Central memory CD8-positive, alpha-beta T cell (primary cell): ENCODE data around the gene DZIP1.

Experiments used
- ATAC-seq: fragments of 150-1000 bp; cut with Tn5 transposase; replicated peaks from 2 replicates; pipeline ENCODE4 v1.10.0; 2022; ENCODE audit warnings: mild to moderate bottlenecking, moderate FRiP score, moderate number of reproducible peaks; ENCODE audit not compliant: poor library complexity, severe bottlenecking; ENCODE audit errors: extremely low read depth
- DNase-seq, 2 donors: peaks; one replicate each; pipeline ENCODE4 v3.0.0; 2021; ENCODE audit warnings: low spot score in 2 of 2
- H3K27ac Mint-ChIP-seq: one replicate; pipeline ENCODE4 v1.8.0; 2022; ENCODE audit warnings: low read depth, mild to moderate bottlenecking, moderate library complexity, mixed read lengths
- H3K27me3 Mint-ChIP-seq: one replicate; pipeline ENCODE4 v1.8.0; 2022; ENCODE audit warnings: mixed read lengths
- H3K36me3 Mint-ChIP-seq: one replicate; pipeline ENCODE4 v1.8.0; 2022; ENCODE audit warnings: mild to moderate bottlenecking, moderate library complexity, mixed read lengths; ENCODE audit not compliant: insufficient read depth
- H3K4me1 Mint-ChIP-seq: one replicate; pipeline ENCODE4 v1.8.0; 2022; ENCODE audit warnings: mixed read lengths
- H3K4me3 Mint-ChIP-seq: one replicate; pipeline ENCODE4 v1.8.0; 2022; ENCODE audit warnings: mild to moderate bottlenecking, moderate library complexity, mixed read lengths
- H3K9me3 Mint-ChIP-seq: one replicate; pipeline ENCODE4 v1.8.0; 2022; ENCODE audit warnings: mixed read lengths

Gene DZIP1

DNA sequence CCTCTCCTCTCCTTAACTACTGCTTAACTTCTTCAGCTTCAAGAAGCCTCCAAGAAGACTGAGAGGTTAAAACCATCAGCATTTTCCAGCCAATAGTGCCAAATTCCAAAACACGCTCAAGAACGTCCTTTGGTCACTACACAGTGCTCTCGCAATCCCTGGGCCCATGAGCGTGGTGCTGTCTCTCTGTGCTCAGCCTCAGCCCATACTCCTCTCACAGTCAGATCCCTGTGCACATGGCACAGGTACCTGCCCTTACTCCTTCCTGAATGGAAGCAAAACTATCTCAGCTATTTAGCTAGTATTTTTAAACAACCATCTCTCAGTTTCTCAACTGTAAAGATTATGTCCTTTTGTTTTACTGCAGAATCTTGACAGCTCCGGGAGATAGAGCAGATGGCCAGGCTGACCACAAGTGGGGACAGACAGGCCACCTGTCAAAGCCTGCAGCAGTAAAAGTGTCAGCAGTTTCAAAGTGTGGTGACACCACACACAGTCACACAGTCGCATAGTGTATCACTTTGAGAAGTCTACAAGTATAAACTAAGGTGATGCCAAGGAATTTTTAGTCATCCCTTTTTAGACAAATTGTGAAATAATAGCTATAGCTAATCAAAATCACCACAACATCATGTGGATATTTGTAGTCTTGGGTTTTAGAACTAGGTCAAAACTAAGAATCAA lies 35.7 kb downstream of the DZIP1 start:
- no peaks in the 10 kb centered on the region for H3K9me3 Mint-ChIP-seq
- peaks cover 3% of the 10 kb centered on the region for H3K36me3 Mint-ChIP-seq
- H3K27ac Mint-ChIP-seq = no peak overlapping the region
- ATAC-seq (no peak), DNase-seq (no peak)
- H3K27me3 Mint-ChIP-seq = peaks cover 69% of the 10 kb centered on the region
- H3K4me3 Mint-ChIP-seq = no peak overlapping the region
- no peaks in the 10 kb centered on the region for H3K4me1 Mint-ChIP-seq

- H3K4me1 Mint-ChIP-seq = no peaks in the 10 kb centered on the region
- no peak overlapping the region for H3K27ac Mint-ChIP-seq
- H3K27me3 Mint-ChIP-seq = peaks cover 60% of the 10 kb centered on the region
- DNase-seq = no peak
- peaks cover 3% of the 10 kb centered on the region for H3K36me3 Mint-ChIP-seq
- H3K9me3 Mint-ChIP-seq = no peaks in the 10 kb centered on the region
- H3K4me3 Mint-ChIP-seq = no peak overlapping the region
- no peak for ATAC-seq
Observed at GRCh38 chr13:95607366-95607765, 37.1 kb downstream of the DZIP1 start.

- peaks cover 64% of the 10 kb centered on the region for H3K27me3 Mint-ChIP-seq
- H3K4me1 Mint-ChIP-seq = no peaks in the 10 kb centered on the region
- H3K4me3 Mint-ChIP-seq = no peak overlapping the region
- H3K27ac Mint-ChIP-seq = no peak overlapping the region
- ATAC-seq (no peak), DNase-seq (no peak)
- no peaks in the 10 kb centered on the region for H3K9me3 Mint-ChIP-seq
- peaks cover 3% of the 10 kb centered on the region for H3K36me3 Mint-ChIP-seq
Observed at GRCh38 chr13:95605448-95606125, 38.9 kb downstream of the DZIP1 start.

DNA sequence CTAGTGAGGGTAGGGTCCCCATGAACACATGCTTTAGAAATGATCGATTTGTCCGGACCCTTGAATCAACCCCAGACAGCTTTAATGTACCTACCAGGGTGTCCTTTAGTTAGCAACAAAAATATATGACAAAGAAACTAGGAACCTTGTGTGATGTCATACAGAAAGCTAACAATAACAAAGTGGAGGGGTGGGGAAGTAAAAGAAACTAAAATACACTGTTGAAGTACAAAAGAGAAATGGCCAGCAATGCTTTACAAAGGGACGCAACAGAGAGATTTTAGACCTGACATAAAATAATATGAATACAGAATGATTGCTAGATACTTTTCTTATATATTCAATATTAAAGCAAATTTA lies 40.0 kb downstream of the DZIP1 start:
- Mint-ChIP-seq H3K27ac (no peak overlapping the region), H3K4me3 (no peak overlapping the region), H3K4me1 (no peaks in the 10 kb centered on the region), H3K27me3 (peaks cover 57% of the 10 kb centered on the region), H3K36me3 (peaks cover 3% of the 10 kb centered on the region), H3K9me3 (no peaks in the 10 kb centered on the region)
- no peak for ATAC-seq
- DNase-seq = no peak

- no peaks in the 10 kb centered on the region for H3K4me1 Mint-ChIP-seq
- H3K36me3 Mint-ChIP-seq = peaks cover 3% of the 10 kb centered on the region
- H3K27ac Mint-ChIP-seq = no peak overlapping the region
- H3K9me3 Mint-ChIP-seq = no peaks in the 10 kb centered on the region
- ATAC-seq = no peak
- no peak overlapping the region for H3K4me3 Mint-ChIP-seq
- peaks cover 53% of the 10 kb centered on the region for H3K27me3 Mint-ChIP-seq
- DNase-seq = no peak
Observed at GRCh38 chr13:95603887-95604555, 40.5 kb downstream of the DZIP1 start.

DNA sequence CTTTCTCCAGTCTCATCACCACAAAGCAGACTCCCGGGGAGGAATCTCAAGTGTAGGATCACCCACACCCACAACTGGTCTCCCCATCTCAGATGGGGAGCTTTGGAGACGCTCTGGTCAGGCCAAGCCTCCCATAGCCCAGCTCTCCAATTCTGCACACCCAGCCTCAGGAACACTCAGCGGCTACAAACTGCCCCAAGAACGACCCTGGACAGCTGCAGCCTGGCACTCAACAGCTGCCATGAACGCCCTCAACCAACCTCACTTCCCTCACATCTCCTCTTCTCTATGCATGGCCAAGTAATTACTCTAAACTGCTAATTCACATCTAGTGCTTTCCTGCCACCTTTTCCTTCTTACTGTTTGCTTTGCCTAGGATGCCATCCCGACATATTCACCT lies 42.6 kb downstream of the DZIP1 start:
- no peak for DNase-seq
- H3K27me3 Mint-ChIP-seq = peaks cover 51% of the 10 kb centered on the region
- no peaks in the 10 kb centered on the region for H3K4me1 Mint-ChIP-seq
- H3K36me3 Mint-ChIP-seq = no peaks in the 10 kb centered on the region
- ATAC-seq = no peak
- no peak overlapping the region for H3K4me3 Mint-ChIP-seq
- no peak overlapping the region for H3K27ac Mint-ChIP-seq
- H3K9me3 Mint-ChIP-seq = no peaks in the 10 kb centered on the region

GRCh38 chr13:95601216-95601615 lies 43.3 kb downstream of the DZIP1 start:
- Mint-ChIP-seq H3K27me3 (peaks cover 52% of the 10 kb centered on the region), H3K27ac (no peak overlapping the region), H3K9me3 (no peaks in the 10 kb centered on the region), H3K4me1 (no peaks in the 10 kb centered on the region), H3K4me3 (no peak overlapping the region), H3K36me3 (no peaks in the 10 kb centered on the region)
- ATAC-seq (no peak), DNase-seq (no peak)

- H3K27ac Mint-ChIP-seq = no peak overlapping the region
- no peaks in the 10 kb centered on the region for H3K36me3 Mint-ChIP-seq
- ATAC-seq = no peak
- no peaks in the 10 kb centered on the region for H3K4me1 Mint-ChIP-seq
- peaks cover 32% of the 10 kb centered on the region for H3K27me3 Mint-ChIP-seq
- DNase-seq = no peak
- H3K4me3 Mint-ChIP-seq = no peak overlapping the region
- no peaks in the 10 kb centered on the region for H3K9me3 Mint-ChIP-seq
Observed at GRCh38 chr13:95596701-95597100, 47.8 kb downstream of the DZIP1 start.

- Mint-ChIP-seq H3K27ac (no peak overlapping the region), H3K9me3 (no peaks in the 10 kb centered on the region), H3K4me3 (no peak overlapping the region), H3K36me3 (no peaks in the 10 kb centered on the region), H3K27me3 (peaks cover 45% of the 10 kb centered on the region), H3K4me1 (no peaks in the 10 kb centered on the region)
- DNase-seq = no peak
- no peak for ATAC-seq
Observed at GRCh38 chr13:95593462-95593861, 51.0 kb downstream of the DZIP1 start.

DNA sequence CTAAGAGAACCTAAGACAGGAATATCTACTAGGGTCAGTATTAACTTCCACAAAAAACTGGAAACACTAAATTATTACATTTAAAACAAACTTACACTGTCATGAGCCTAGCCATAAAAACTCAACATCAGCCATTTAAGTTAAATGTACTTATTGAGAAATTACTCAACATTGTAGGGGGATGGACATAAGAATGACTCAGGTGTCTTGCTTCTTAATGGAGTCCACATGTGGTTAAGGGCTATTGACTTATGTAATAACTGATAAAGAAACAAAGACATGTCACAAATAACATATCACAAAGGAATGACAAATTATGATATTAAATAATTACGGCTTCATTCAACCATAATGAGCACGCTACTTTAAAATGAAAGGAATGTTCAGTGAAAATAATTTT lies 55.8 kb downstream of the DZIP1 start:
- ATAC-seq (no peak), DNase-seq (no peak)
- Mint-ChIP-seq H3K36me3 (no peaks in the 10 kb centered on the region), H3K9me3 (no peaks in the 10 kb centered on the region), H3K4me1 (no peaks in the 10 kb centered on the region), H3K27me3 (peaks cover 44% of the 10 kb centered on the region), H3K4me3 (no peak overlapping the region), H3K27ac (no peak overlapping the region)

DNA sequence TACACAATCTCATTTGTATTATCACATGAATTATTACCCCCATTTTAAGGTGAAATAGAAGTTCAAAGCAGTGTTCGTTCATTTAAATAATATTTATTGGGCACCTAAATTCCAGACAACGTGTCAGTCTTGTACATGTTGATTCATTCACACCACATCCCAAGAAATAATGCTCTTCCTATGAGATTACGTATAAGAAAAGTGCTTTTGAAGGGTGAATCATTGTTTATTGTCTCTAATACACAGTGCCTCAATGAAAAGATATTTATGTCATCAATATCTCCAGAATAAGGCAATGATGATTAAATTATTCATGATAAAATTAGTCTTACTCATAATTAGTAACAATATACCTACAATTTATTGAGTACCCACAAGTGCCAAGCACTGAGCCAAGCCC lies 56.4 kb downstream of the DZIP1 start:
- Mint-ChIP-seq H3K27ac (no peak overlapping the region), H3K9me3 (no peaks in the 10 kb centered on the region), H3K4me3 (no peak overlapping the region), H3K27me3 (peaks cover 44% of the 10 kb centered on the region), H3K36me3 (no peaks in the 10 kb centered on the region), H3K4me1 (no peaks in the 10 kb centered on the region)
- ATAC-seq (no peak), DNase-seq (no peak)

- Mint-ChIP-seq H3K27ac (no peak overlapping the region), H3K9me3 (no peaks in the 10 kb centered on the region), H3K27me3 (peaks cover 35% of the 10 kb centered on the region), H3K36me3 (no peaks in the 10 kb centered on the region), H3K4me3 (no peak overlapping the region), H3K4me1 (no peaks in the 10 kb centered on the region)
- DNase-seq = no peak
- no peak for ATAC-seq
Observed at GRCh38 chr13:95585867-95586266, 58.6 kb downstream of the DZIP1 start.

- H3K36me3 Mint-ChIP-seq = no peaks in the 10 kb centered on the region
- ATAC-seq (no peak), DNase-seq (no peak)
- no peak overlapping the region for H3K27ac Mint-ChIP-seq
- H3K4me3 Mint-ChIP-seq = no peak overlapping the region
- no peaks in the 10 kb centered on the region for H3K9me3 Mint-ChIP-seq
- H3K27me3 Mint-ChIP-seq = peaks cover 28% of the 10 kb centered on the region
- no peaks in the 10 kb centered on the region for H3K4me1 Mint-ChIP-seq
Observed at GRCh38 chr13:95579303-95579702, 65.2 kb downstream of the DZIP1 start.
